A549 (cell line): ENCODE results near the gene PIK3R1.

Source experiments
- CHD2 ChIP-seq: fragments of 150-350 bp; IDR thresholded peaks from 2 replicates; pipeline ENCODE4 v1.6.1; 2014; ENCODE audit warnings: low read length; ENCODE audit not compliant: partially characterized antibody
- KDM5A ChIP-seq: fragments of 200-600 bp; sonication (generic); IDR thresholded peaks from 2 replicates; pipeline ENCODE4 v1.6.1; 2016; ENCODE audit warnings: antibody characterized with exemption, mild to moderate bottlenecking
- MYC ChIP-seq: IDR thresholded peaks from 2 replicates; pipeline ENCODE4 v1.6.1; 2012; ENCODE audit warnings: mild to moderate bottlenecking, inconsistent platforms, low read length, improper control_type of control experiment, borderline replicate concordance
- POLR2AphosphoS2 ChIP-seq: conservative IDR thresholded peaks from 2 replicates; pipeline ENCODE4 v1.6.1; 2012; ENCODE audit warnings: low read length, improper control_type of control experiment, inconsistent platforms
- TF ChIP-seq, protein P1 (sequence below): fragments of >200 bp; sonication (Bioruptor Twin); formaldehyde crosslinking; IDR thresholded peaks from 3 replicates; pipeline ENCODE4 v1.5.1; 2016

DNA sequence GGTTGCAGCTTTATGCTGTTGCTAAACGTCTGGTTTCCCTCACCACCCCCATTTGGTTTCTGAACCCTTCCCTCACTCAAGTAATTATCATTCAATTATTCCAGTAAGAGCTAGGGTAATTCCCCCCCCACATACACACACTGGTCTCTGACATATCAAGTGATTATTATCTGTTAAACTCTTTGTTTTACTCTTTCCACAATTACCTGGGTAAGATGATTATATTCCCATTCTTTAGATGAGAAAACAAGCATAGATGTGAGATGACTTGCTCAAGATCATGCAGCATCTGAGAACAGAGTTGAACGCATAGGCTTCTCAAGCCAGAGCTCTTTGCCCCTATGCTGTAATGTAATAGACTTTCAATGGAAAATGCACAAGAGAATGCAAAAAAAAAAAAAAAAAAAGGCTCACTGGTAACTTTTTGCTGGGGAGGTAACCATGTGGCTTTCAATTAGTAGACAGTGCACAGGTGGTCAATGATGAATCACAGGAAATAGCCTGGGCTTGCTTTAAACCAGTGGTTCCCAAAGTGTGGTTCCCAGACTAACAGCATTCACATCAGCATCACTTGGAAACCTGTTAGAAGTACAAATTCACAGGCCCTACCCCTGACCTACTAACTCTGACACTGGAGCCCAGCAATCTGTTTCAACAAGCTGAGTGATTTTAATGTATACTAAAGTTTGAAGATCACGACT, 87.6 kb downstream of the PIK3R1 start:
- TF ChIP-seq POLR2AphosphoS2 (no peak), MYC (no peak), KDM5A (no peak), CHD2 (no peak)
- TF ChIP-seq, protein P1, sequence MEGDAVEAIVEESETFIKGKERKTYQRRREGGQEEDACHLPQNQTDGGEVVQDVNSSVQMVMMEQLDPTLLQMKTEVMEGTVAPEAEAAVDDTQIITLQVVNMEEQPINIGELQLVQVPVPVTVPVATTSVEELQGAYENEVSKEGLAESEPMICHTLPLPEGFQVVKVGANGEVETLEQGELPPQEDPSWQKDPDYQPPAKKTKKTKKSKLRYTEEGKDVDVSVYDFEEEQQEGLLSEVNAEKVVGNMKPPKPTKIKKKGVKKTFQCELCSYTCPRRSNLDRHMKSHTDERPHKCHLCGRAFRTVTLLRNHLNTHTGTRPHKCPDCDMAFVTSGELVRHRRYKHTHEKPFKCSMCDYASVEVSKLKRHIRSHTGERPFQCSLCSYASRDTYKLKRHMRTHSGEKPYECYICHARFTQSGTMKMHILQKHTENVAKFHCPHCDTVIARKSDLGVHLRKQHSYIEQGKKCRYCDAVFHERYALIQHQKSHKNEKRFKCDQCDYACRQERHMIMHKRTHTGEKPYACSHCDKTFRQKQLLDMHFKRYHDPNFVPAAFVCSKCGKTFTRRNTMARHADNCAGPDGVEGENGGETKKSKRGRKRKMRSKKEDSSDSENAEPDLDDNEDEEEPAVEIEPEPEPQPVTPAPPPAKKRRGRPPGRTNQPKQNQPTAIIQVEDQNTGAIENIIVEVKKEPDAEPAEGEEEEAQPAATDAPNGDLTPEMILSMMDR = no peak
